ENCODE data around the gene DDIAS.
"Not testable (repeated sequence)": the region's sequence is repeated elsewhere in the genome, so short reads cannot be mapped to it uniquely, and the experiment has no call there.

The DDIAS gene

GRCh38 chr11:82922396-82923173 lies 21.0 kb downstream of the DDIAS start:
- H3K79me2 ChIP-seq (ENCODE audit: insufficient read depth, low read length); H2AFZ ChIP-seq (ENCODE audit: low read length); H3K27me3 ChIP-seq (ENCODE audit: insufficient read depth, low read length, poor library complexity, severe bottlenecking); H3K4me3 ChIP-seq (ENCODE audit: low read length, poor library complexity, severe bottlenecking); H3K36me3 ChIP-seq (ENCODE audit: insufficient read depth, low read length); H3K4me1 ChIP-seq (ENCODE audit: insufficient read depth, low read length, poor library complexity, severe bottlenecking); H4K20me1 ChIP-seq (ENCODE audit: insufficient read depth, low read length, poor library complexity, severe bottlenecking); H3F3A ChIP-seq (ENCODE audit: low read depth); H3K9me3 ChIP-seq (ENCODE audit: insufficient read depth, low read depth, low read length); H3K9ac ChIP-seq (ENCODE audit: low read depth, low read length, poor library complexity, severe bottlenecking); H3K4me2 ChIP-seq (ENCODE audit: low read depth, low read length, poor library complexity, severe bottlenecking); H3K9me2 ChIP-seq (replicated peaks; ENCODE audit: low read depth, low read length): not testable (repeated sequence)

GRCh38 chr11:82924522-82925224 lies 23.1 kb downstream of the DDIAS start:
- Histone ChIP-seq H3K4me1 (ENCODE audit: insufficient read depth, low read length, poor library complexity, severe bottlenecking) (peaks cover 6% of the 10 kb centered on the region), H3F3A (ENCODE audit: low read depth) (no peaks in the 10 kb centered on the region), H3K9ac (ENCODE audit: low read depth, low read length, poor library complexity, severe bottlenecking) (no peak overlapping the region), H3K4me3 (ENCODE audit: low read length, poor library complexity, severe bottlenecking) (no peak overlapping the region), H3K79me2 (ENCODE audit: insufficient read depth, low read length) (no peaks in the 10 kb centered on the region), H4K20me1 (ENCODE audit: insufficient read depth, low read length, poor library complexity, severe bottlenecking) (no peaks in the 10 kb centered on the region), H3K9me3 (ENCODE audit: insufficient read depth, low read depth, low read length) (no peaks in the 10 kb centered on the region), H3K9me2 (replicated peaks; ENCODE audit: low read depth, low read length) (no peaks in the 10 kb centered on the region), H3K27me3 (ENCODE audit: insufficient read depth, low read length, poor library complexity, severe bottlenecking) (no peaks in the 10 kb centered on the region), H3K36me3 (ENCODE audit: insufficient read depth, low read length) (no peaks in the 10 kb centered on the region), H2AFZ (ENCODE audit: low read length) (no peak overlapping the region), H3K4me2 (ENCODE audit: low read depth, low read length, poor library complexity, severe bottlenecking) (no peak overlapping the region)
- TF ChIP-seq EZH2phosphoT487 (IDR thresholded peaks at IDR 0.05; ENCODE audit: borderline replicate concordance) (no peak), CTCF (conservative IDR thresholded peaks at IDR 0.05; ENCODE audit: low read length) (no peak)

GRCh38 chr11:82927264-82927880 lies 25.8 kb downstream of the DDIAS start:
- Histone ChIP-seq H3K4me3 (ENCODE audit: low read length, poor library complexity, severe bottlenecking) (peak overlapping the region; percentile 22), H3K79me2 (ENCODE audit: insufficient read depth, low read length) (no peaks in the 10 kb centered on the region)
- no peak for TF ChIP-seq EZH2phosphoT487 (IDR thresholded peaks at IDR 0.05; ENCODE audit: borderline replicate concordance)
- peak; percentile 90 for TF ChIP-seq CTCF (conservative IDR thresholded peaks at IDR 0.05; ENCODE audit: low read length)

More at GRCh38 chr11:82927264-82927880, 25.8 kb downstream of the DDIAS start:
- Histone ChIP-seq H3K4me2 (ENCODE audit: low read depth, low read length, poor library complexity, severe bottlenecking) (peak overlapping the region; percentile 55), H3K4me1 (ENCODE audit: insufficient read depth, low read length, poor library complexity, severe bottlenecking) (peaks cover 32% of the 10 kb centered on the region), H3F3A (ENCODE audit: low read depth) (no peaks in the 10 kb centered on the region), H3K9ac (ENCODE audit: low read depth, low read length, poor library complexity, severe bottlenecking) (peak overlapping the region; percentile 17), H4K20me1 (ENCODE audit: insufficient read depth, low read length, poor library complexity, severe bottlenecking) (no peaks in the 10 kb centered on the region), H2AFZ (ENCODE audit: low read length) (peak overlapping the region; percentile 60; the same call in 1 of the 2 replicates), H3K36me3 (ENCODE audit: insufficient read depth, low read length) (no peaks in the 10 kb centered on the region), H3K27me3 (ENCODE audit: insufficient read depth, low read length, poor library complexity, severe bottlenecking) (no peaks in the 10 kb centered on the region), H3K9me2 (replicated peaks; ENCODE audit: low read depth, low read length) (no peaks in the 10 kb centered on the region), H3K9me3 (ENCODE audit: insufficient read depth, low read depth, low read length) (no peaks in the 10 kb centered on the region)
